Osteocyte (in vitro differentiated cells): ENCODE measurements around the gene ACSF3. TPM values are rescaled to one million over a fixed set of nuclear protein-coding genes. Genes with fewer than 3 reads are reported as not detected.

Experiments used
- DNase-seq: peaks from one replicate; pipeline ENCODE4 v3.0.0; 2021; ENCODE audit warnings: mixed read lengths; ENCODE audit not compliant: unreplicated experiment; ENCODE audit errors: extremely low spot score
- H3K27ac Mint-ChIP-seq: one replicate; pipeline ENCODE4 v1.8.0; 2021; ENCODE audit warnings: mild to moderate bottlenecking, mixed read lengths; ENCODE audit not compliant: unreplicated experiment
- H3K27me3 Mint-ChIP-seq: one replicate; pipeline ENCODE4 v1.8.0; 2021; ENCODE audit warnings: mixed read lengths; ENCODE audit not compliant: unreplicated experiment
- H3K36me3 Mint-ChIP-seq: one replicate; pipeline ENCODE4 v1.8.0; 2021; ENCODE audit warnings: mixed read lengths; ENCODE audit not compliant: unreplicated experiment
- H3K4me1 Mint-ChIP-seq: one replicate; pipeline ENCODE4 v1.8.0; 2021; ENCODE audit warnings: mixed read lengths; ENCODE audit not compliant: unreplicated experiment
- H3K4me3 Mint-ChIP-seq: one replicate; pipeline ENCODE4 v1.8.0; 2021; ENCODE audit warnings: mild to moderate bottlenecking, moderate library complexity, mixed read lengths; ENCODE audit not compliant: unreplicated experiment
- H3K9me3 Mint-ChIP-seq: one replicate; pipeline ENCODE4 v1.8.0; 2021; ENCODE audit warnings: mixed read lengths; ENCODE audit not compliant: unreplicated experiment
- CTCF ChIP-seq: fragments of 200-600 bp; sonication (generic); IDR thresholded peaks from 2 replicates; pipeline ENCODE4 v1.5.0; 2021; ENCODE audit warnings: antibody characterized with exemption, mild to moderate bottlenecking, moderate library complexity
- total RNA-seq: library from RNA; stranded (reverse); gene quantifications from 2 replicates; pipeline ENCODE4 v1.2.1, GENCODE V29; 2021

The ACSF3 gene
- total RNA-seq, 1 donor from 2014 or later, result 33.5 TPM

GRCh38 chr16:89143911-89144675 lies 50.4 kb downstream of the ACSF3 start:
- H3K27ac Mint-ChIP-seq, result no peak overlapping the region

GRCh38 chr16:89144681-89145080 lies 51.0 kb downstream of the ACSF3 start:
- H3K27ac Mint-ChIP-seq, result no peak overlapping the region
- no peaks in the 10 kb centered on the region for H3K4me1 Mint-ChIP-seq
- no peaks in the 10 kb centered on the region for H3K27me3 Mint-ChIP-seq
- TF ChIP-seq CTCF, result no peak
- DNase-seq, result no peak
- peaks cover 16% of the 10 kb centered on the region for H3K36me3 Mint-ChIP-seq
- no peaks in the 10 kb centered on the region for H3K9me3 Mint-ChIP-seq
- no peak overlapping the region for H3K4me3 Mint-ChIP-seq

More at GRCh38 chr16:89143911-89144675, 50.4 kb downstream of the ACSF3 start:
- no peak for DNase-seq
- no peaks in the 10 kb centered on the region for H3K4me1 Mint-ChIP-seq
- peaks cover 11% of the 10 kb centered on the region for H3K36me3 Mint-ChIP-seq
- no peak for TF ChIP-seq CTCF
- no peaks in the 10 kb centered on the region for H3K27me3 Mint-ChIP-seq
- no peaks in the 10 kb centered on the region for H3K9me3 Mint-ChIP-seq
- no peak overlapping the region for H3K4me3 Mint-ChIP-seq

GRCh38 chr16:89145406-89146161 lies 51.9 kb downstream of the ACSF3 start:
- no peaks in the 10 kb centered on the region for H3K27me3 Mint-ChIP-seq
- TF ChIP-seq CTCF, result no peak
- no peaks in the 10 kb centered on the region for H3K9me3 Mint-ChIP-seq
- no peak for DNase-seq
- no peaks in the 10 kb centered on the region for H3K4me1 Mint-ChIP-seq
- H3K4me3 Mint-ChIP-seq, result no peak overlapping the region
- peaks cover 18% of the 10 kb centered on the region for H3K36me3 Mint-ChIP-seq
- no peak overlapping the region for H3K27ac Mint-ChIP-seq

GRCh38 chr16:89146211-89147005 lies 52.8 kb downstream of the ACSF3 start:
- no peak overlapping the region for H3K4me3 Mint-ChIP-seq
- H3K4me1 Mint-ChIP-seq, result no peaks in the 10 kb centered on the region
- peaks cover 20% of the 10 kb centered on the region for H3K36me3 Mint-ChIP-seq
- no peaks in the 10 kb centered on the region for H3K9me3 Mint-ChIP-seq
- TF ChIP-seq CTCF, result no peak
- H3K27ac Mint-ChIP-seq, result no peak overlapping the region
- no peak for DNase-seq
- no peaks in the 10 kb centered on the region for H3K27me3 Mint-ChIP-seq
